ENCODE measurements around the gene DYNLT4. TPM values are rescaled to one million over a fixed set of nuclear protein-coding genes. Genes with fewer than 3 reads are reported as not detected.

The DYNLT4 gene
- total RNA-seq, 1 donor from 2014 or later, result 0.32 TPM

DNA sequence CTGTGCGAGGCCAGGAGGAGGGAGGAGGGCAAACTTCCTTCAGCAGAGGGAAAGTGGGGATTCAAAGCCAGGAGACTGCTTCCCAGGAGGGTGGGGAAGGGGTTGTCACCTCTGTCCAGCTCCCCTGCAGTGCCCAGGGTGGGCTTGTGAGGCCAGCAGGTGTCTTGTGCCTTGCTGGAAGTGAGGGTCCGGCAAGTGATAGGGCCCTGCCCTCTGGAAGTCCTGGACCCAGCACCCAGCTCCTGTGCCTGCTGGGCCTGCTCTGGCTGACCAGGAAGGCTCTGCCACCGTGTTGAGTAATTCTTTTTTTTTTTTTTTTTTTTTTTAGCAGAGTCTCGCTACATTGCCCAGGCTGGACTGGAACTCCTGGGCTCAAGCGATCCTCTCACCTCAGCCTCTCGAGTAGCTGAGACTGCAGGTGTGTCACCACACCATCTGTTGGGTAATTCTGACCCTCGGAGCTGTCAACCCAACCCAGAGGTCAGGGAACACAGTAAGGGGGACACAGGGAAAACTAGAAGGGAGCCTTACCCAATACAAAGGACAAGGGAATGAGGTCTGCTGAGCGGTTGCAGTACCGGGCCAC lies 20.2 kb downstream of the DYNLT4 start:
- no peak for DNase-seq (ENCODE audit: low spot score)
- Mint-ChIP-seq H3K4me3 (ENCODE audit: low read depth) (peak overlapping the region; percentile 72), H3K27me3 (ENCODE audit: low read depth) (no peaks in the 10 kb centered on the region), H3K27ac (no peak overlapping the region), H3K4me1 (ENCODE audit: low read depth) (peaks cover 28% of the 10 kb centered on the region), H3K36me3 (ENCODE audit: low read depth) (peaks cover 16% of the 10 kb centered on the region), H3K9me3 (no peaks in the 10 kb centered on the region)
- intact Hi-C loops (cut with micrococcal nuclease), result loop anchor here (5.0 kb wide), 2 partner anchors 35 to 225 kb away; partner anchors contain the start of genes HECTD3 and UROD

DNA sequence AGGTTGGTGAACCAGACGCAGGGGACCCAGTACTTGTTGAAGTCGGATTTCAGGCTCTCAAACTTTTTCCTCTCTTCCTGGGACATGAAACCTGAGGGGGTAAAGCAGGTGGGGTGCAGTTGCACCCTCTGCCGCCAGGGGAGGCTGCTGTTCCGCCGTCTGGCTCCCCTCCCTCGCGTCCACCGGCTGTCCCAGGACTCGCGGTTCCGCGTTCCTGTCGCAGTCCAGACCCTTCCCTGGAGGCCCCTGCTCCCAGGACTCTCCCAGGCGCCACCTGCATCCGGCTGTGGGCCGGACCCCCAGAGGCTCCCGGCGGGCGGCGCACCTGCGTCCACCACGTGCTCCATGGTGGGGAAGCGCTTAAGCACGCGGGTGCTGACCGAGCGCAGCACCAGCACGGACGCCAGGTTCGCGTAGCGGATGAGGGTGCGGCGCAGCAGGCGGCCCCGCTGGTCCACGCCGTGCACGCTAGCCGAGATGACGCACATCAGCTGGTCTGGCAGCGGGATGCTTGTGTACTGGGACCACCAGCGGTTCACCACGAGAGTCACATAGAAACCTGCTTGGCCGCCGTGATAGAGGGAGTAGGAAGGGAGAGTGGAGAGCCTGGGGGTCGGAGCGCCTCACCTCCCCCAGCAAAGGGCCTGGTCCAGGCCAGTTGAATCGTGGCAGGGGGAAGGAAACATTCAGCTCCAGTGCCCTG lies 20.9 kb downstream of the DYNLT4 start:
- Mint-ChIP-seq H3K27me3 (ENCODE audit: low read depth) (no peaks in the 10 kb centered on the region), H3K27ac (peak overlapping the region; percentile 80), H3K4me1 (ENCODE audit: low read depth) (peaks cover 29% of the 10 kb centered on the region), H3K4me3 (ENCODE audit: low read depth) (peak overlapping the region; percentile 72), H3K9me3 (no peaks in the 10 kb centered on the region), H3K36me3 (ENCODE audit: low read depth) (peaks cover 22% of the 10 kb centered on the region)
- peak; percentile 72 for DNase-seq (ENCODE audit: low spot score)
- intact Hi-C loops (cut with micrococcal nuclease), result loop anchor here (5.0 kb wide), 2 partner anchors 36 to 226 kb away; partner anchors contain the start of genes HECTD3 and UROD

DNA sequence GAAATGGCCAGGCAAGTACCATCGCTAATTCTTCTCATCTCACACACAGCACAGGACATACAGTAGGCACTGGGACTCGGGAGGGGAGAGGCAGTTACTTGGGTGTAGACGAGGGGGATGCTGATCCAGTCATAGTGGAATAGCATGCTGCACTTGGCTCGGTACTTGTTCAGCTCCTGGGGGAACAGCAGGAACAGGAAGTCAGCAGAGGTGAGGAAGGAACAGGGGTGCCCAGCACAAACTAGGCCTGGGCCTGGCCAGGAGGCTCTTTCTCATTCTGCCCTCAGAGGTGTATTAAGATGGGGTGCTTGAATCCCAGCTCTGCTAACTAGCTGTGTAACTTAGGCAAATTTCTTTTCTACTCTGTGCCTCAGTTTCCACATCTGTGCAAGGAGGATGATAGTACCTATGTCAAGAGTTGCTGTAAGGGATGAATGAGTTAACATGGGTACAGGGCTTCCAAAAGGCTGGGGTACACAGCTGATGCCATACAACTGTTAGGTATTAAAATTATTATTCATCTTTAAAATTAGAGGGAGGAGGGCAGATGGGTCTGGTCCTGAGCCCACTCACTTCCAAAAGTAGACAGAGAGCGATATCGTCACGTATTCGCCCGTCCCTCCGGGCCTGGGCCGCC lies 21.5 kb downstream of the DYNLT4 start:
- H3K27ac Mint-ChIP-seq, result peak overlapping the region; percentile 46
- H3K4me1 Mint-ChIP-seq (ENCODE audit: low read depth), result peaks cover 31% of the 10 kb centered on the region
- no peak for DNase-seq (ENCODE audit: low spot score)
- peaks cover 29% of the 10 kb centered on the region for H3K36me3 Mint-ChIP-seq (ENCODE audit: low read depth)
- intact Hi-C loops (cut with micrococcal nuclease), result loop anchor here (2.0 to 5.0 kb wide), 3 partner anchors 13 to 227 kb away; partner anchors contain the start of genes HECTD3 and UROD
- H3K4me3 Mint-ChIP-seq (ENCODE audit: low read depth), result peak overlapping the region; percentile 72
- H3K27me3 Mint-ChIP-seq (ENCODE audit: low read depth), result no peaks in the 10 kb centered on the region
- no peaks in the 10 kb centered on the region for H3K9me3 Mint-ChIP-seq

DNA sequence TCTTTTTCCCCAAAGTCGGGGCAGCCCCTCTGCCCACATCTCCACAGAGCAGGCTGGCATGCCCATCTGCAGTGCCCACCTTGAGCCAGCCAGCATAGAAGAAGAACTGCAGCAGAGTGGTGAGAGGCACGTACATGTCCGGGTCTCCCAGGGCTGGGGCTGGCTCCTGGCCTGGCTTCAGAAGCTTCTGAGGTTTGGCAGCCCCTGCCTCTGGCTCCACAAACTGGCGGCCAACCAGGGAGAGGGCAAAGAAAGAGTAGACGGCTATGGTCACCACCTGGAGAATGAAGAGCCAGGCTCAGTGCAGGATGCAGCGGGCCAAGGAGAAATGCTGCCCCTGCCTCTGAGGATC lies 22.1 kb downstream of the DYNLT4 start:
- intact Hi-C loops (cut with micrococcal nuclease), result loop anchor here (2.0 to 5.0 kb wide), 3 partner anchors 14 to 227 kb away; partner anchors contain the start of genes HECTD3 and UROD
- DNase-seq (ENCODE audit: low spot score), result no peak
- Mint-ChIP-seq H3K27ac (peak overlapping the region; percentile 63), H3K36me3 (ENCODE audit: low read depth) (peaks cover 35% of the 10 kb centered on the region), H3K4me3 (ENCODE audit: low read depth) (peak overlapping the region; percentile 72), H3K27me3 (ENCODE audit: low read depth) (no peaks in the 10 kb centered on the region), H3K9me3 (no peaks in the 10 kb centered on the region), H3K4me1 (ENCODE audit: low read depth) (peaks cover 35% of the 10 kb centered on the region)

DNA sequence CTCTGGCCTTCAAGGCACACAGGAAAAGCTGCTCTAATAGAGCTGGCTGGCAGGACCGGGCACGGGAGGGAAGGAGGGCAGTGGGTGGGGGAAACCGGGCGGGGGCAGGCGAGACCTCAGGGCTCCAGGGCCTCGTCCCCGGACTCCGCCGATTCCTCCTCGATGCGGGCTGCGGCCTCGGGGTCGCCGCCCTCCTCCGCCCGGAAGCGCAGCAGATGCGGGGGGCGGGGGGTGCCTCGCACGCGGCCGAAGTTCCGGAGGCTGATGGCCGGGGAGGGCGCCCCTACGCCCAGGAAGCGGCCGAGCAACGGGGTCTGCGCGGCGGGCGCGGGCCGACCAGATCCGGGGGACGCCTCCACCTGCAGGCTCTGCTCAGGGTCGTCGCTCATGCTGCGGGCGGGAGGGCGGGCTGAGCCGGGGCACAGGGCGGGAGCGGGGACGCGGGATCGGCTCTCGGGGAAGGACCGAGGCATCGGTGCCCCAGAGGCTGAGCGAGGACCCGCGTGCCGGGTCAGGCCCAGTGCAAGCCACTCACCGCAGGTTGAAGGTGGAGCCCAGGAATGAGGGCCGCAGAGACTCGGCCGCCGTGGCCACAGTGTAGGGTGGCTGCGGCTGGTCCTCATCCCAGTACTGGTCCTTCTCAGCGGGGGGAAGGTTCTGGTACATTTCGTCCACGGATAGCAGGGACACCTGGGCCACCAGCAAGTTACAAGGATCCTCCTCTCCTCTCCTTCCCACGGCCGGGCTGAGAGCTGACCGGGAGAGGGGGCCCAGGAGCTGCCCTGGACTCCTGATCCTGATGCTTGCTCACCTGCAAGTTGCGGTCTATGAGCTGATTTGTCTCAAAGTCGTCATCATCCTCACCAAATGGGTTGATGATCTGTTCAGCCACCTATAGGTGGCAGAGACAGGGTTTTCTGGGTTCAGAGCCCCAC lies 22.8 kb downstream of the DYNLT4 start:
- H3K4me3 Mint-ChIP-seq (ENCODE audit: low read depth), result peak overlapping the region; percentile 56
- H3K27me3 Mint-ChIP-seq (ENCODE audit: low read depth), result no peaks in the 10 kb centered on the region
- H3K36me3 Mint-ChIP-seq (ENCODE audit: low read depth), result peaks cover 41% of the 10 kb centered on the region
- H3K4me1 Mint-ChIP-seq (ENCODE audit: low read depth), result peaks cover 35% of the 10 kb centered on the region
- intact Hi-C loops (cut with micrococcal nuclease), result loop anchor here (2.0 to 5.0 kb wide), 3 partner anchors 14 to 228 kb away; partner anchors contain the start of genes HECTD3 and UROD
- H3K9me3 Mint-ChIP-seq, result no peaks in the 10 kb centered on the region
- no peak for DNase-seq (ENCODE audit: low spot score)
- H3K27ac Mint-ChIP-seq, result peak overlapping the region; percentile 63

DNA sequence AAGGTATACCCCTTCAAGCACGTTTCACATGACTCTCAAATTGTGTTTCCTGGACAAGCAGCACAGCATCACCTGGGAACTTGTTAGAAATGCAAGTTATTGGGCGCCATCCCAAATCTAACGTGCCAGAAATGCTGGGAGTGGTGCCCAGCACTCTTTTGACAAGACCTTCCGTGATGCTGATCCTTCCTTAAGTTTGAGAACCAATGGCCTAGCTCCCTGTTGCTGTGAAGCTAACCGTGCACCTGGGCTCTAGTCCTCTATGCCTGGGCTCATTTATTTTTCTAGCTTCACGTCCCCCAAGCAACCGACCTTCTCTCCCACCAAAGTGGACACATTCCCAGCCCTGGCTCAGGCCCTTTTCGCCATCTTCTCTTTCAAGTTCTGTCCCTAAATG lies 23.5 kb downstream of the DYNLT4 start:
- no peaks in the 10 kb centered on the region for H3K9me3 Mint-ChIP-seq
- no peak for DNase-seq (ENCODE audit: low spot score)
- intact Hi-C loops (cut with micrococcal nuclease), result loop anchor here (1.0 to 2.0 kb wide), 2 partner anchors 8 to 15 kb away; partner anchors contain the start of gene RPS8
- H3K36me3 Mint-ChIP-seq (ENCODE audit: low read depth), result peaks cover 48% of the 10 kb centered on the region
- H3K4me3 Mint-ChIP-seq (ENCODE audit: low read depth), result peak overlapping the region; percentile 43
- peak overlapping the region; percentile 36 for H3K27ac Mint-ChIP-seq
- H3K27me3 Mint-ChIP-seq (ENCODE audit: low read depth), result no peaks in the 10 kb centered on the region
- peaks cover 36% of the 10 kb centered on the region for H3K4me1 Mint-ChIP-seq (ENCODE audit: low read depth)

DNA sequence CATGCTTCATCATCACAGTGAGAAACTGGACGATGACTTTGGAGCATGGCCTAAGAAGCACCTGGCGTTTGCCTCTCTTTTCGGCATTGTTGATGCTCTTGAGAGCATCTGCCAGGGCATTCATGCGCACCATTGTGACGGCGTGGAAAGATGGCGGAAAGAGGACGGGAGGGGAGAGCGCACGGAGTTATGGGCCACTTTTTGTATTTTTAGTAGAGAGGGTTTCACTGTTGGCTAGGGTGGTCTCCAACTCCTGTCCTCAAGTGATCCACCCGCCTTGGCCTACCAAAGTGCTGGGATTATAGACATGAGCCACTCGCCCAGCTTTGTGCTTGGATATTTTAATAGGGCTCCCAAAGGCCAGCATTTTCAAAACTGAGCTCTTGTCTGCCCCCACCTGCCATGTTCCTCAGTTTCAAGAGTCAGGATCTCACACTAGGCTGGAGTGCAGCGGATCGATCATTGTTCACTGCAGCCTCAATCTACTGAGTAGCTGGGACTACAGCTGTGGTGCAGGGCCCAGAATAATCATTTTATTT lies 26.5 kb downstream of the DYNLT4 start:
- H3K4me3 Mint-ChIP-seq (ENCODE audit: low read depth), result no peak overlapping the region
- H3K27ac Mint-ChIP-seq, result no peak overlapping the region

DNA sequence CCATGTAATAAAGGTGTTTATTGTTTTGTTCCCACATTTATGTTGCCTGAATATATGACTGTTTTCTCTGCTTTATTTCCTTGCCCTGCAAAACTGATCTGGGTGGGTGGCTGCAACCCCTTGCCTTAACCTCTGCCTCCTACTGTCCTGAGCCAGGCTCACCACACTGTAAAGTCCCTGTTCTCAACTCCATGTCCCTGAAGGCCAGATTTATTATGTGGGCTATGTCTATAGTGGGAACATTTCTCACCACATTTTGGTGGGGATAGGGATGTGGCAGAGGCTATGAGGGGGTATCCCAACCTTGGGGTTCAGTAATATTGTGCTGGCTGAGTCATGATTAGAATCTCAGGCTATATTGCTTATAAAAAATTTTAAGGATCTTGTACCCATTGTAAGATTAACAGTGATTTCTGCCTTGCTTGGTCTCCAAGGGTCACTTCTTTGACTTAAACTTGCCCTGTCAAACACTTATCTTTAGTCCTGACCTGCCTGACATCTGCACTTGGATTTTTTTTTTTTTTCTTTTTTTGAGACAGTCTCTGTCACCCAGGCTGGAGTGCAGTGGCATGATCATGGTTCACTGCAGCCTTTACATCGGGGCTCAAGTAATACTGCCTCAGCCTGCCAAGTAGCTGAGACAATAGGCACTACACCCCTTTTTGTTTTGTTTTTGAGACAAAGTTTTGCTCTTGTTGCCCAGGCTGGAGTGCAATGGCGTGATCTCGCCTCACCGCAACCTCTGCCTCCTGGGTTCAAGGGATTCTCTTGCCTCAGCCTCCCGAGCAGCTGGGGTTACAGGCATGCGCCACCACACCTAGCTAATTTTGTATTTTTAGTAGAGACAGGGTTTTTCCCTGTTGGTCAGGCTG lies 28.2 kb downstream of the DYNLT4 start:
- peaks cover 37% of the 10 kb centered on the region for H3K4me1 Mint-ChIP-seq (ENCODE audit: low read depth)
- no peak for DNase-seq (ENCODE audit: low spot score)
- H3K27me3 Mint-ChIP-seq (ENCODE audit: low read depth), result no peaks in the 10 kb centered on the region
- H3K4me3 Mint-ChIP-seq (ENCODE audit: low read depth), result peak overlapping the region; percentile 71
- H3K27ac Mint-ChIP-seq, result peak overlapping the region; percentile 63
- H3K36me3 Mint-ChIP-seq (ENCODE audit: low read depth), result peaks cover 84% of the 10 kb centered on the region
- intact Hi-C loops (cut with micrococcal nuclease), result no loop called here
- no peaks in the 10 kb centered on the region for H3K9me3 Mint-ChIP-seq

More for the DNA sequence above, 26.5 kb downstream of the DYNLT4 start:
- Mint-ChIP-seq H3K36me3 (ENCODE audit: low read depth) (peaks cover 79% of the 10 kb centered on the region), H3K27me3 (ENCODE audit: low read depth) (no peaks in the 10 kb centered on the region), H3K4me1 (ENCODE audit: low read depth) (peaks cover 43% of the 10 kb centered on the region), H3K9me3 (no peaks in the 10 kb centered on the region)
- intact Hi-C loops (cut with micrococcal nuclease), result no loop called here
- no peak for DNase-seq (ENCODE audit: low spot score)

DNA sequence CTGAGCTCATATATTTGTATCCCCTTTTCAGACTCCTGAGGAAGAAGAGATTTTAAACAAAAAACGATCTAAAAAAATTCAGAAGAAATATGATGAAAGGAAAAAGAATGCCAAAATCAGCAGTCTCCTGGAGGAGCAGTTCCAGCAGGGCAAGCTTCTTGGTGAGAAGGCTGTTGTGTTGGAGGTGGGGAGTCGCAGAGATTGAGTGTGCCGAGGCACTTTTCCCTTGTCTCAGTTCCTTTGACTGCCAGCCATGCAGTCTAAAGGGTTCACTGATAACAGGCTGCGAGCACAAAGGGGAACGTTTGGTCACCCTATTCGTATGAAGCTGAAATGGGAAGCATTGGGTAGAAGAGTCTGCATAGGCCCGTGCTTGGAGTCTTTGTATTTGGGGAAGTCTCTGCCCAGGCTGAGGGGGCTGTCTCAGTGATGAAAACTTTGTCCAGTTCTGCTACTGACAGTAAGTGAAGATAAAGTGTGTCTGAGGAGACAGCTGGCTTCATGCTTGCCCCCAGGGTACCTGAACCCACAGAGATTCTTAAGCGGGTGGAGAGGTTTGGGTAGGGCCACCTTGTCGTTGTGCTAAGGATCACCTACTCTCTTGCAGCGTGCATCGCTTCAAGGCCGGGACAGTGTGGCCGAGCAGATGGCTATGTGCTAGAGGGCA lies 29.0 kb downstream of the DYNLT4 start:
- peaks cover 30% of the 10 kb centered on the region for H3K4me1 Mint-ChIP-seq (ENCODE audit: low read depth)
- H3K9me3 Mint-ChIP-seq, result no peaks in the 10 kb centered on the region
- H3K36me3 Mint-ChIP-seq (ENCODE audit: low read depth), result peaks cover 77% of the 10 kb centered on the region
- intact Hi-C loops (cut with micrococcal nuclease), result no loop called here
- H3K27me3 Mint-ChIP-seq (ENCODE audit: low read depth), result no peaks in the 10 kb centered on the region
- H3K4me3 Mint-ChIP-seq (ENCODE audit: low read depth), result peak overlapping the region; percentile 88
- peak overlapping the region; percentile 75 for H3K27ac Mint-ChIP-seq
- no peak for DNase-seq (ENCODE audit: low spot score)

DNA sequence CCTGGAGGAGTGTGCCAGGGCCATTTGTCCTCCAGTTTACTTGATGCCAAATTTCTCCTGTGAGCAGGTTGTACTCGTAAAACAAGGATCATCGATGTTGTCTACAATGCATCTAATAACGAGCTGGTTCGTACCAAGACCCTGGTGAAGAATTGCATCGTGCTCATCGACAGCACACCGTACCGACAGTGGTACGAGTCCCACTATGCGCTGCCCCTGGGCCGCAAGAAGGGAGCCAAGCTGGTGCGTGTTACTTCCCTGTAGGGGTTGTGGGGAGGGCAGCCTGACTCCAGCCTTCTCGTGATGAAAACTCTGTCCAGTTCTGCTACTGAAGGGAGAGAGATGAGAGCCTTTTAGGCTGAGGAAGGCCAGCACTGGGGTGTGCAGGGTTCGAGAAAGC lies 29.6 kb downstream of the DYNLT4 start:
- no peaks in the 10 kb centered on the region for H3K27me3 Mint-ChIP-seq (ENCODE audit: low read depth)
- peaks cover 29% of the 10 kb centered on the region for H3K4me1 Mint-ChIP-seq (ENCODE audit: low read depth)
- H3K36me3 Mint-ChIP-seq (ENCODE audit: low read depth), result peaks cover 73% of the 10 kb centered on the region
- H3K4me3 Mint-ChIP-seq (ENCODE audit: low read depth), result peak overlapping the region; percentile 88
- intact Hi-C loops (cut with micrococcal nuclease), result no loop called here
- DNase-seq (ENCODE audit: low spot score), result no peak
- no peaks in the 10 kb centered on the region for H3K9me3 Mint-ChIP-seq
- peak overlapping the region; percentile 75 for H3K27ac Mint-ChIP-seq

DNA sequence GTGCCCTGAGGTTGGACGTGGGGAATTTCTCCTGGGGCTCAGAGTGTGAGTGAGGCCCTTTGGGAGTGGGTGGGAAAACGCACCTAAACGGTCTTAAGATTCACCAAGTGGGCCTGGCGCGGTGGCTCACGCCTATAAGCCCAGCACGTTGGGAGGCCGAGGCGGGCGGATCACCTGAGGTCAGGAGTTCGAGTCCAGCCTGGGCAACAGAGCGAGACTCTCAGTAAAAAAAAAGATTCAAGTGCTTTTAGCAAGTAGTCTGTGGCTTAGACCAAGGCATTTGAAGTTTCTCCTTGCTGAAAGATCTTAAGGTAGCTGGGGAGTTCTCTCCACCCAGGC lies 30.5 kb downstream of the DYNLT4 start:
- peaks cover 29% of the 10 kb centered on the region for H3K4me1 Mint-ChIP-seq (ENCODE audit: low read depth)
- H3K27me3 Mint-ChIP-seq (ENCODE audit: low read depth), result no peaks in the 10 kb centered on the region
- H3K4me3 Mint-ChIP-seq (ENCODE audit: low read depth), result peak overlapping the region; percentile 88
- no peak for DNase-seq (ENCODE audit: low spot score)
- H3K27ac Mint-ChIP-seq, result peak overlapping the region; percentile 93
- intact Hi-C loops (cut with micrococcal nuclease), result no loop called here
- no peaks in the 10 kb centered on the region for H3K9me3 Mint-ChIP-seq
- peaks cover 66% of the 10 kb centered on the region for H3K36me3 Mint-ChIP-seq (ENCODE audit: low read depth)

Data from activated T-helper 2 cell treated with anti-CD3 and anti-CD28 coated beads, Interferon-gamma antibody, Interleukin-2, Interleukin-4, amounts not matched to agents 10 μg/mL and 5 μg/mL and 100 μg/mL, durations not matched to agents 14 hours and 24 hours and 36 hours (primary cell).